Neural cell (in vitro differentiated cells): ENCODE results near the gene DGLUCY. TPM values are rescaled to one million over a fixed set of nuclear protein-coding genes. Genes with fewer than 3 reads are reported as not detected.
"Not testable (repeated sequence)": the region's sequence is repeated elsewhere in the genome, so short reads cannot be mapped to it uniquely, and the experiment has no call there.

Experiments
- H2AFZ ChIP-seq: fragments of 200-600, 300-800 bp; sonication (generic), shearing (Covaris generic); 2 replicates; pipeline ENCODE4 v1.6.0; 2014; ENCODE audit warnings: low read depth, mild to moderate bottlenecking, antibody characterized with exemption, low read length, moderate library complexity
- H3F3A ChIP-seq: fragments of 200-600 bp; shearing (Covaris generic); 2 replicates; pipeline ENCODE4 v1.6.1; 2016; ENCODE audit warnings: mild to moderate bottlenecking, moderate library complexity, mixed read lengths, antibody characterized with exemption, low read length; ENCODE audit not compliant: insufficient read depth, poor library complexity, severe bottlenecking
- H3K27ac ChIP-seq: fragments of 200-600, 300-800 bp; sonication (generic), shearing (Covaris generic); 2 replicates; pipeline ENCODE4 v1.5.1; 2014; ENCODE audit warnings: mild to moderate bottlenecking, low read length, moderate library complexity
- H3K27me3 ChIP-seq: fragments of 300-800, 200-600 bp; sonication (generic), shearing (Covaris generic); 2 replicates; pipeline ENCODE4 v1.6.0; 2014; ENCODE audit warnings: mild to moderate bottlenecking, low read depth, low read length, moderate library complexity; ENCODE audit not compliant: insufficient read depth
- H3K36me3 ChIP-seq: fragments of 300-800, 200-600 bp; sonication (generic), shearing (Covaris generic); 2 replicates; pipeline ENCODE4 v1.5.1; 2014; ENCODE audit warnings: mild to moderate bottlenecking, antibody characterized with exemption, low read length, moderate library complexity; ENCODE audit not compliant: insufficient read depth
- H3K4me2 ChIP-seq: fragments of 300-800, 200-600 bp; sonication (generic), shearing (Covaris generic); 2 replicates; pipeline ENCODE4 v1.6.0; 2014; ENCODE audit warnings: mild to moderate bottlenecking, low read length
- H3K4me3 ChIP-seq: fragments of 300-800, 200-600 bp; sonication (generic), shearing (Covaris generic); 2 replicates; pipeline ENCODE4 v1.5.1; 2014; ENCODE audit warnings: mild to moderate bottlenecking, low read length, moderate library complexity
- H3K79me2 ChIP-seq: fragments of 200-600 bp; shearing (Covaris generic); replicated peaks from 2 replicates; pipeline ENCODE4 v1.6.0; 2014; ENCODE audit warnings: mild to moderate bottlenecking, low read length, moderate library complexity; ENCODE audit not compliant: insufficient read depth
- H3K9ac ChIP-seq: fragments of 300-800, 200-600 bp; sonication (generic), shearing (Covaris generic); 2 replicates; pipeline ENCODE4 v1.6.1; 2016; ENCODE audit warnings: mild to moderate bottlenecking, low read length, mixed read lengths
- H3K9me2 ChIP-seq: fragments of 200-600 bp; shearing (Covaris generic); 2 replicates; pipeline ENCODE4 v1.6.1; 2016; ENCODE audit warnings: mild to moderate bottlenecking, low read length, mixed read lengths; ENCODE audit not compliant: insufficient read depth
- H3K9me3 ChIP-seq: fragments of 200-600, 300-800 bp; sonication (generic), shearing (Covaris generic); 2 replicates; pipeline ENCODE4 v1.6.1; 2016; ENCODE audit warnings: mild to moderate bottlenecking, mixed run types, low read length, moderate library complexity, mixed read lengths
- H4K20me1 ChIP-seq: fragments of 200-600 bp; shearing (Covaris generic); 2 replicates; pipeline ENCODE4 v1.6.1; 2016; ENCODE audit warnings: mild to moderate bottlenecking, mixed run types; ENCODE audit not compliant: insufficient read depth
- EP300 ChIP-seq: fragments of 450-650 bp; conservative IDR thresholded peaks from 2 replicates; pipeline ENCODE4 v1.6.1; 2014; ENCODE audit warnings: antibody characterized with exemption, mild to moderate bottlenecking, moderate library complexity; ENCODE audit not compliant: poor library complexity, severe bottlenecking
- EZH2 ChIP-seq: fragments of 200-600, 300-800 bp; shearing (Covaris generic), sonication (generic); IDR thresholded peaks from 2 replicates; pipeline ENCODE4 v1.6.1; 2014; ENCODE audit warnings: antibody characterized with exemption, low read length, borderline replicate concordance, mild to moderate bottlenecking; ENCODE audit not compliant: insufficient read depth, poor library complexity, severe bottlenecking
- MXI1 ChIP-seq: fragments of 450-650 bp; conservative IDR thresholded peaks from 2 replicates; pipeline ENCODE4 v1.6.1; 2014; ENCODE audit warnings: antibody characterized with exemption, mild to moderate bottlenecking; ENCODE audit not compliant: poor library complexity, severe bottlenecking
- POLR2AphosphoS5 ChIP-seq: IDR thresholded peaks from 2 replicates; pipeline ENCODE4 v1.6.1; 2012
- RAD21 ChIP-seq: fragments of 450-650 bp; conservative IDR thresholded peaks from 2 replicates; pipeline ENCODE4 v1.6.1; 2014; ENCODE audit warnings: antibody characterized with exemption, mild to moderate bottlenecking, moderate library complexity
- SMC3 ChIP-seq: fragments of 450-650 bp; conservative IDR thresholded peaks from 2 replicates; pipeline ENCODE4 v1.6.1; 2014; ENCODE audit warnings: antibody characterized with exemption, mild to moderate bottlenecking, moderate library complexity; ENCODE audit not compliant: poor library complexity
- TAF1 ChIP-seq: IDR thresholded peaks from 2 replicates; pipeline ENCODE4 v1.6.1; 2012; ENCODE audit warnings: low read depth
- polyA plus RNA-seq: library from polyadenylated mRNA; depleted of rRNA; stranded (reverse); fragments of >200 nt; gene quantifications from 2 replicates; pipeline ENCODE4 v1.2.3, GENCODE V29; 2014
- TF ChIP-seq, protein P1 (sequence below): IDR thresholded peaks from 2 replicates; pipeline ENCODE4 v1.6.1; 2012; ENCODE audit warnings: borderline replicate concordance
- TF ChIP-seq, protein P2 (sequence below): fragments of 450-650 bp; IDR thresholded peaks from 2 replicates; pipeline ENCODE4 v1.5.1; 2014; ENCODE audit warnings: antibody characterized with exemption, mild to moderate bottlenecking, moderate library complexity; ENCODE audit not compliant: poor library complexity, severe bottlenecking

Gene DGLUCY
- polyA plus RNA-seq, 1 donor from 2014 or later = 30.5 TPM

GRCh38 chr14:91082282-91082681, 31.6 kb upstream of the DGLUCY start:
- Histone ChIP-seq H3K79me2 (no peaks in the 10 kb centered on the region), H3K9ac (no peak overlapping the region), H3K4me3 (no peak overlapping the region), H4K20me1 (no peaks in the 10 kb centered on the region), H3F3A (no peaks in the 10 kb centered on the region), H3K27me3 (no peaks in the 10 kb centered on the region), H3K4me2 (no peak overlapping the region), H2AFZ (no peak overlapping the region), H3K9me3 (no peaks in the 10 kb centered on the region), H3K27ac (no peak overlapping the region), H3K36me3 (no peaks in the 10 kb centered on the region), H3K9me2 (no peaks in the 10 kb centered on the region)
- TF ChIP-seq EZH2 (no peak), MXI1 (no peak), TAF1 (no peak), POLR2AphosphoS5 (no peak), EP300 (no peak), SMC3 (no peak), RAD21 (no peak)
- TF ChIP-seq, protein P1, sequence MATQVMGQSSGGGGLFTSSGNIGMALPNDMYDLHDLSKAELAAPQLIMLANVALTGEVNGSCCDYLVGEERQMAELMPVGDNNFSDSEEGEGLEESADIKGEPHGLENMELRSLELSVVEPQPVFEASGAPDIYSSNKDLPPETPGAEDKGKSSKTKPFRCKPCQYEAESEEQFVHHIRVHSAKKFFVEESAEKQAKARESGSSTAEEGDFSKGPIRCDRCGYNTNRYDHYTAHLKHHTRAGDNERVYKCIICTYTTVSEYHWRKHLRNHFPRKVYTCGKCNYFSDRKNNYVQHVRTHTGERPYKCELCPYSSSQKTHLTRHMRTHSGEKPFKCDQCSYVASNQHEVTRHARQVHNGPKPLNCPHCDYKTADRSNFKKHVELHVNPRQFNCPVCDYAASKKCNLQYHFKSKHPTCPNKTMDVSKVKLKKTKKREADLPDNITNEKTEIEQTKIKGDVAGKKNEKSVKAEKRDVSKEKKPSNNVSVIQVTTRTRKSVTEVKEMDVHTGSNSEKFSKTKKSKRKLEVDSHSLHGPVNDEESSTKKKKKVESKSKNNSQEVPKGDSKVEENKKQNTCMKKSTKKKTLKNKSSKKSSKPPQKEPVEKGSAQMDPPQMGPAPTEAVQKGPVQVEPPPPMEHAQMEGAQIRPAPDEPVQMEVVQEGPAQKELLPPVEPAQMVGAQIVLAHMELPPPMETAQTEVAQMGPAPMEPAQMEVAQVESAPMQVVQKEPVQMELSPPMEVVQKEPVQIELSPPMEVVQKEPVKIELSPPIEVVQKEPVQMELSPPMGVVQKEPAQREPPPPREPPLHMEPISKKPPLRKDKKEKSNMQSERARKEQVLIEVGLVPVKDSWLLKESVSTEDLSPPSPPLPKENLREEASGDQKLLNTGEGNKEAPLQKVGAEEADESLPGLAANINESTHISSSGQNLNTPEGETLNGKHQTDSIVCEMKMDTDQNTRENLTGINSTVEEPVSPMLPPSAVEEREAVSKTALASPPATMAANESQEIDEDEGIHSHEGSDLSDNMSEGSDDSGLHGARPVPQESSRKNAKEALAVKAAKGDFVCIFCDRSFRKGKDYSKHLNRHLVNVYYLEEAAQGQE = no peak
- TF ChIP-seq, protein P2, sequence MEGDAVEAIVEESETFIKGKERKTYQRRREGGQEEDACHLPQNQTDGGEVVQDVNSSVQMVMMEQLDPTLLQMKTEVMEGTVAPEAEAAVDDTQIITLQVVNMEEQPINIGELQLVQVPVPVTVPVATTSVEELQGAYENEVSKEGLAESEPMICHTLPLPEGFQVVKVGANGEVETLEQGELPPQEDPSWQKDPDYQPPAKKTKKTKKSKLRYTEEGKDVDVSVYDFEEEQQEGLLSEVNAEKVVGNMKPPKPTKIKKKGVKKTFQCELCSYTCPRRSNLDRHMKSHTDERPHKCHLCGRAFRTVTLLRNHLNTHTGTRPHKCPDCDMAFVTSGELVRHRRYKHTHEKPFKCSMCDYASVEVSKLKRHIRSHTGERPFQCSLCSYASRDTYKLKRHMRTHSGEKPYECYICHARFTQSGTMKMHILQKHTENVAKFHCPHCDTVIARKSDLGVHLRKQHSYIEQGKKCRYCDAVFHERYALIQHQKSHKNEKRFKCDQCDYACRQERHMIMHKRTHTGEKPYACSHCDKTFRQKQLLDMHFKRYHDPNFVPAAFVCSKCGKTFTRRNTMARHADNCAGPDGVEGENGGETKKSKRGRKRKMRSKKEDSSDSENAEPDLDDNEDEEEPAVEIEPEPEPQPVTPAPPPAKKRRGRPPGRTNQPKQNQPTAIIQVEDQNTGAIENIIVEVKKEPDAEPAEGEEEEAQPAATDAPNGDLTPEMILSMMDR = no peak

DNA sequence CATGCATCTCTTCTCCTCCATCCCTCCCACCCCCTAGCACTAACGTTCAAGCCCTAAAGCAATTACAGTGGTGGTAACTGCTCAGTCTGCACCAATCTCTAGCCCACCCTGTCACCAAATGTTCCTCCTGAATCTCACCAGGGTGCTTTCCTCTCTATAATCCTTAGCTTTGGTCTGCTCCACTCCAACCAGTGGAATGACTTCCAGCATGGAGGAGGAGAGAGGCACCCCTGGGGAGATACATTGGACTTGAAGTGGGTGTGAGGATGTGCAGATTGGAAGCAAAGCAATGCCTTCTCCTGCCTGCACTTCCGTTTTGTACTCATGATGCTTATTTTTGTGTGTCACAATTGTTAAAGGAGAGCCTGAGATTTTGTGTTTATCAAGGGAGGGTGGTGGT, 29.4 kb upstream of the DGLUCY start:
- H3K4me3 ChIP-seq = no peak overlapping the region
- no peaks in the 10 kb centered on the region for H3F3A ChIP-seq
- no peaks in the 10 kb centered on the region for H3K79me2 ChIP-seq
- no peak overlapping the region for H3K27ac ChIP-seq
- no peak overlapping the region for H3K9ac ChIP-seq
- H3K36me3 ChIP-seq = no peaks in the 10 kb centered on the region
- H2AFZ ChIP-seq = no peak overlapping the region
- H3K9me3 ChIP-seq = no peaks in the 10 kb centered on the region
- no peaks in the 10 kb centered on the region for H3K27me3 ChIP-seq
- H3K4me2 ChIP-seq = no peak overlapping the region
- no peaks in the 10 kb centered on the region for H3K9me2 ChIP-seq
- TF ChIP-seq SMC3 (no peak), EP300 (no peak), TAF1 (no peak), POLR2AphosphoS5 (no peak), RAD21 (no peak), MXI1 (no peak), EZH2 (no peak)
- TF ChIP-seq, protein P2 = no peak
- TF ChIP-seq, protein P1 = no peak
- no peaks in the 10 kb centered on the region for H4K20me1 ChIP-seq

DNA sequence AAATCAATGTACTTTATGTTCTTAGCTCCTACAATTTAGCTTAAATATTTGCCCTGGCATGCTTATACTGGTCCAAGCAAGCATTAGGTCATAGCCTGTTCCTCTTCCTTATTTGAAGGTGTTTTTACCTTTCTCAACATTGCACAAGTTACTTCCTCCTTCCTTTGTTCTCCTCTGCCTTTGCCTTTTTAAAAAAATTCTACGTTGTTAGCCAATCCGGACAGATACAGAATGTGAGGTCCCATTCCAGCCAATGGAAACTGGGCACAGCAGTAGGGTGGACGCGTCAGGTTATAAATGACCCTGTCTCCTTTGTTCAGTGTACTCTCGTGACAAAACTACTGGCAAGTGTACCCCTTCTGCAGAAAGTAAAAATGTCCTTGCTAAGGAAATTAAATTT, 26.4 kb upstream of the DGLUCY start:
- H3K36me3 ChIP-seq, H3F3A ChIP-seq, H3K27ac ChIP-seq, H3K9ac ChIP-seq, H3K79me2 ChIP-seq, H3K9me2 ChIP-seq, H3K9me3 ChIP-seq, H3K27me3 ChIP-seq, H3K4me3 ChIP-seq, H3K4me2 ChIP-seq, H4K20me1 ChIP-seq, H2AFZ ChIP-seq: not testable (repeated sequence)
